ENCODE measurements around the gene AUTS2.

Gene AUTS2

GRCh38 chr7:70016044-70016770 is 417.9 kb downstream of the AUTS2 start:
- TF ChIP-seq EZH2 (IDR thresholded peaks at IDR 0.05; ENCODE audit: borderline replicate concordance, low read length) (no peak), CTCF (IDR thresholded peaks at IDR 0.05; ENCODE audit: low read length) (no peak)
- no peaks in the 10 kb centered on the region for H3K9me2 ChIP-seq (ENCODE audit: low read depth, low read length)
- H3K27me3 ChIP-seq (ENCODE audit: insufficient read depth, low read length): no peaks in the 10 kb centered on the region
- no peak overlapping the region for H3K27ac ChIP-seq (ENCODE audit: low read depth, low read length, poor library complexity, severe bottlenecking)
- no peaks in the 10 kb centered on the region for H3K36me3 ChIP-seq (ENCODE audit: insufficient read depth, low read length)
- peaks cover 49% of the 10 kb centered on the region for H3K4me1 ChIP-seq (ENCODE audit: insufficient read depth, low read length, severe bottlenecking)
- H3K4me2 ChIP-seq (ENCODE audit: low read length): no peak overlapping the region
- H3K79me2 ChIP-seq (ENCODE audit: insufficient read depth, low read length): peaks cover 14% of the 10 kb centered on the region; the same call in 1 of the 2 replicates
- no peaks in the 10 kb centered on the region for H3F3A ChIP-seq (ENCODE audit: insufficient read depth, low read length)
- H2AFZ ChIP-seq (ENCODE audit: low read length): no peak overlapping the region
- no peak overlapping the region for H3K9ac ChIP-seq (ENCODE audit: low read length)
- H4K20me1 ChIP-seq (ENCODE audit: insufficient read depth, low read length): no peaks in the 10 kb centered on the region
- H3K4me3 ChIP-seq (ENCODE audit: low read depth, low read length, poor library complexity, severe bottlenecking): no peak overlapping the region
- no peaks in the 10 kb centered on the region for H3K9me3 ChIP-seq (ENCODE audit: low read length)

GRCh38 chr7:70017357-70017756 is 419.1 kb downstream of the AUTS2 start:
- Histone ChIP-seq H3K9me3 (ENCODE audit: low read length) (no peaks in the 10 kb centered on the region), H3K36me3 (ENCODE audit: insufficient read depth, low read length) (no peaks in the 10 kb centered on the region), H3K4me1 (ENCODE audit: insufficient read depth, low read length, severe bottlenecking) (peaks cover 48% of the 10 kb centered on the region), H3F3A (ENCODE audit: insufficient read depth, low read length) (no peaks in the 10 kb centered on the region), H3K27me3 (ENCODE audit: insufficient read depth, low read length) (no peaks in the 10 kb centered on the region), H3K9ac (ENCODE audit: low read length) (no peak overlapping the region), H2AFZ (ENCODE audit: low read length) (no peak overlapping the region), H3K4me2 (ENCODE audit: low read length) (no peak overlapping the region), H3K4me3 (ENCODE audit: low read depth, low read length, poor library complexity, severe bottlenecking) (no peak overlapping the region), H4K20me1 (ENCODE audit: insufficient read depth, low read length) (no peaks in the 10 kb centered on the region), H3K79me2 (ENCODE audit: insufficient read depth, low read length) (peaks cover 14% of the 10 kb centered on the region; the same call in 1 of the 2 replicates), H3K9me2 (ENCODE audit: low read depth, low read length) (no peaks in the 10 kb centered on the region), H3K27ac (ENCODE audit: low read depth, low read length, poor library complexity, severe bottlenecking) (no peak overlapping the region)
- no peak for TF ChIP-seq EZH2 (IDR thresholded peaks at IDR 0.05; ENCODE audit: borderline replicate concordance, low read length)
- TF ChIP-seq CTCF (IDR thresholded peaks at IDR 0.05; ENCODE audit: low read length): no peak

- no peaks in the 10 kb centered on the region for H3F3A ChIP-seq (ENCODE audit: insufficient read depth, low read length)
- no peak for TF ChIP-seq CTCF (IDR thresholded peaks at IDR 0.05; ENCODE audit: low read length)
- H3K4me1 ChIP-seq (ENCODE audit: insufficient read depth, low read length, severe bottlenecking): peaks cover 34% of the 10 kb centered on the region
- no peak overlapping the region for H3K4me3 ChIP-seq (ENCODE audit: low read depth, low read length, poor library complexity, severe bottlenecking)
- H2AFZ ChIP-seq (ENCODE audit: low read length): no peak overlapping the region
- no peak overlapping the region for H3K9ac ChIP-seq (ENCODE audit: low read length)
- no peaks in the 10 kb centered on the region for H4K20me1 ChIP-seq (ENCODE audit: insufficient read depth, low read length)
- H3K4me2 ChIP-seq (ENCODE audit: low read length): no peak overlapping the region
- H3K27ac ChIP-seq (ENCODE audit: low read depth, low read length, poor library complexity, severe bottlenecking): no peak overlapping the region
- H3K27me3 ChIP-seq (ENCODE audit: insufficient read depth, low read length): no peaks in the 10 kb centered on the region
- H3K9me3 ChIP-seq (ENCODE audit: low read length): no peaks in the 10 kb centered on the region
- H3K79me2 ChIP-seq (ENCODE audit: insufficient read depth, low read length): peaks cover 9% of the 10 kb centered on the region; the same call in 1 of the 2 replicates
- H3K9me2 ChIP-seq (ENCODE audit: low read depth, low read length): no peaks in the 10 kb centered on the region
- H3K36me3 ChIP-seq (ENCODE audit: insufficient read depth, low read length): no peaks in the 10 kb centered on the region
Measured at GRCh38 chr7:70018700-70019099, 420.4 kb downstream of the AUTS2 start.

Data from OCI-LY1 (cell line).